GM12801 (cell line): ENCODE measurements around the gene ZBTB8A.

Experiments used
- CTCF ChIP-seq: IDR thresholded peaks from one replicate; pipeline ENCODE4 v1.5.1; 2011; ENCODE audit warnings: control low read depth; ENCODE audit not compliant: insufficient read length; ENCODE audit errors: extremely low read depth

Gene ZBTB8A

GRCh38 chr1:32500387-32501209 lies 38.6 kb upstream of the ZBTB8A start:
- no peak for TF ChIP-seq CTCF

- TF ChIP-seq CTCF = no peak
Observed at GRCh38 chr1:32501865-32502264, 37.4 kb upstream of the ZBTB8A start.

- TF ChIP-seq CTCF = no peak
Observed at GRCh38 chr1:32503153-32503552, 36.1 kb upstream of the ZBTB8A start.

GRCh38 chr1:32507021-32507420 lies 32.2 kb upstream of the ZBTB8A start:
- no peak for TF ChIP-seq CTCF

GRCh38 chr1:32508761-32509160 lies 30.5 kb upstream of the ZBTB8A start:
- TF ChIP-seq CTCF = no peak

- no peak for TF ChIP-seq CTCF
Observed at GRCh38 chr1:32509939-32510338, 29.3 kb upstream of the ZBTB8A start.

GRCh38 chr1:32516402-32516801 lies 22.8 kb upstream of the ZBTB8A start:
- no peak for TF ChIP-seq CTCF

- no peak for TF ChIP-seq CTCF
Observed at GRCh38 chr1:32518976-32519375, 20.3 kb upstream of the ZBTB8A start.
